PC-9 (cell line): ENCODE data around the gene PAOX. TPM values are rescaled to one million over a fixed set of nuclear protein-coding genes. Genes with fewer than 3 reads are reported as not detected.

ENCODE experiments used
- BruUV-seq: library from RNA; stranded (reverse); fragments of 400-500 nt; replicated peaks from 2 replicates; lab custom pipeline; 2021; lab: Mats Ljungman, UMichigan
- CTCF ChIA-PET: fragments of 300-600 bp; sonication (Branson Sonifier 250); formaldehyde crosslinking; loops from one replicate; lab custom pipeline; 2022; ENCODE audit warnings: antibody characterized with exemption; lab: Charles Lee
- POLR2A ChIA-PET: fragments of 300-600 bp; sonication (Branson Sonifier 250); formaldehyde crosslinking; loops from one replicate; lab custom pipeline; 2022; ENCODE audit warnings: antibody characterized with exemption; ENCODE audit not compliant: unreplicated experiment; lab: Charles Lee
- DNase-seq, 2 experiments: peaks; one replicate each; pipeline versions ENCODE4 v3.0.0 to v3.0.0-alpha.2; 2015 to 2022; ENCODE audit warnings: mixed read lengths in 1 of 2
- H2AFZ ChIP-seq: fragments of 200-600 bp; sonication (generic); 2 replicates; pipeline ENCODE4 v1.8.1; 2017; ENCODE audit warnings: antibody characterized with exemption
- H3F3A ChIP-seq: fragments of 200-600 bp; sonication (generic); 2 replicates; pipeline ENCODE4 v1.8.1; 2017; ENCODE audit warnings: antibody characterized with exemption, mild to moderate bottlenecking, low read depth; ENCODE audit not compliant: insufficient read depth
- H3K27ac ChIP-seq: fragments of 200-600 bp; sonication (generic); 2 replicates; pipeline ENCODE4 v1.6.1; 2016; ENCODE audit warnings: mixed run types
- H3K27me3 ChIP-seq: fragments of 200-600 bp; sonication (generic); 2 replicates; pipeline ENCODE4 v1.6.1; 2016; ENCODE audit warnings: low read depth, mixed run types; ENCODE audit not compliant: insufficient read depth
- H3K36me3 ChIP-seq: fragments of 200-600 bp; sonication (generic); 2 replicates; pipeline ENCODE4 v1.6.1; 2016; ENCODE audit warnings: low read depth, mixed run types
- H3K4me1 ChIP-seq: fragments of 200-600 bp; sonication (generic); replicated peaks from 2 replicates; pipeline ENCODE4 v1.6.1; 2016; ENCODE audit warnings: mixed run types; ENCODE audit not compliant: insufficient read depth
- H3K4me2 ChIP-seq: fragments of 200-600 bp; sonication (generic); 2 replicates; pipeline ENCODE4 v1.6.1; 2017; ENCODE audit warnings: mixed run types
- H3K4me3 ChIP-seq: fragments of 200-600 bp; sonication (generic); 2 replicates; pipeline ENCODE4 v1.6.1; 2016; ENCODE audit warnings: mixed run types
- H3K79me2 ChIP-seq: fragments of 200-600 bp; sonication (generic); 2 replicates; pipeline ENCODE4 v1.6.1; 2017; ENCODE audit warnings: low read depth, mixed run types
- H3K9me2 ChIP-seq: fragments of 200-600 bp; sonication (generic); 2 replicates; pipeline ENCODE4 v1.8.1; 2017; ENCODE audit warnings: mild to moderate bottlenecking; ENCODE audit not compliant: insufficient read depth
- H3K9me3 ChIP-seq: fragments of 200-600 bp; sonication (generic); 2 replicates; pipeline ENCODE4 v1.8.1; 2016; ENCODE audit warnings: low read depth; ENCODE audit not compliant: insufficient read depth
- H4K20me1 ChIP-seq: fragments of 200-600 bp; sonication (generic); 2 replicates; pipeline ENCODE4 v1.8.1; 2017; ENCODE audit not compliant: insufficient read depth
- EZH2 ChIP-seq: fragments of 200-600 bp; sonication (generic); IDR thresholded peaks from 2 replicates; pipeline ENCODE4 v1.8.0; 2017; ENCODE audit warnings: antibody characterized with exemption, low read depth
- intact Hi-C: fragments of 100-400 bp; cut with micrococcal nuclease; formaldehyde crosslinking; loops from one replicate; pipeline ENCODE4 v1.10.0; 2022; ENCODE audit not compliant: unreplicated experiment
- total RNA-seq: library from RNA; stranded (reverse); gene quantifications from 2 replicates; pipeline ENCODE4 v1.2.3, GENCODE V29; 2021
- TF ChIP-seq, protein P1 (sequence below): fragments of 200-600 bp; sonication (generic); conservative IDR thresholded peaks from 2 replicates; pipeline ENCODE4 v1.6.1; 2017; ENCODE audit warnings: mixed run types, antibody characterized with exemption, mild to moderate bottlenecking, moderate library complexity

The PAOX gene
- total RNA-seq, 1 experiment from 2014 or later = 5.7 TPM

DNA sequence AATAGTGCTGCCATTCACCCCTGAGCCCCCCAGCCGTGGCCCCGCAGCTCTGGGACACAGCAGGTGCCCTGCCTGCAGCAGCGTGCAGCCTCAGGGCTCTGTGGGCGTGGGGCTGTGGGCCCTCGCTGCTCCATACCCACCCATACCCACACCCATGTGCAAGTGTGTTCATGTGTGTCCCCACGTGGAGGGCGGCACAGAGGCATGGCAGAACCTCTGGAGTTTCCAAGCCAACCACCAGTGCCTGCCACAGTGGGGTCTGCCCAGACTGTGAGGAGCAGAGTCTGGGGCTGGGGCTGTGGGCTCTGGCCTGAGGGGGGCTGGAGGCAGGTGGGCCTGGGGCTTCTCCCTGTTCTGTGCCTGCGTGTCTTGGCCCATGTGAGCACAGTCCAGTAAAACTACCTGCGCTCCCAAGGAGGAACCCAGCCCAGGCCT, 29.5 kb upstream of the PAOX start:
- ChIA-PET POLR2A (no interaction called here), CTCF (no interaction called here)
- Histone ChIP-seq H3K79me2 (no peaks in the 10 kb centered on the region), H3K27ac (no peak overlapping the region), H2AFZ (no peak overlapping the region), H3K9me3 (no peaks in the 10 kb centered on the region), H3K36me3 (no peaks in the 10 kb centered on the region), H3F3A (no peaks in the 10 kb centered on the region), H3K4me2 (no peak overlapping the region), H3K4me1 (no peaks in the 10 kb centered on the region), H4K20me1 (no peaks in the 10 kb centered on the region), H3K27me3 (no peaks in the 10 kb centered on the region), H3K4me3 (no peak overlapping the region), H3K9me2 (no peaks in the 10 kb centered on the region)
- BruUV-seq = no TSS peak
- TF ChIP-seq, protein P1, sequence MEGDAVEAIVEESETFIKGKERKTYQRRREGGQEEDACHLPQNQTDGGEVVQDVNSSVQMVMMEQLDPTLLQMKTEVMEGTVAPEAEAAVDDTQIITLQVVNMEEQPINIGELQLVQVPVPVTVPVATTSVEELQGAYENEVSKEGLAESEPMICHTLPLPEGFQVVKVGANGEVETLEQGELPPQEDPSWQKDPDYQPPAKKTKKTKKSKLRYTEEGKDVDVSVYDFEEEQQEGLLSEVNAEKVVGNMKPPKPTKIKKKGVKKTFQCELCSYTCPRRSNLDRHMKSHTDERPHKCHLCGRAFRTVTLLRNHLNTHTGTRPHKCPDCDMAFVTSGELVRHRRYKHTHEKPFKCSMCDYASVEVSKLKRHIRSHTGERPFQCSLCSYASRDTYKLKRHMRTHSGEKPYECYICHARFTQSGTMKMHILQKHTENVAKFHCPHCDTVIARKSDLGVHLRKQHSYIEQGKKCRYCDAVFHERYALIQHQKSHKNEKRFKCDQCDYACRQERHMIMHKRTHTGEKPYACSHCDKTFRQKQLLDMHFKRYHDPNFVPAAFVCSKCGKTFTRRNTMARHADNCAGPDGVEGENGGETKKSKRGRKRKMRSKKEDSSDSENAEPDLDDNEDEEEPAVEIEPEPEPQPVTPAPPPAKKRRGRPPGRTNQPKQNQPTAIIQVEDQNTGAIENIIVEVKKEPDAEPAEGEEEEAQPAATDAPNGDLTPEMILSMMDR = no peak
- no peak for TF ChIP-seq EZH2
- DNase-seq = no peak
- intact Hi-C loops = no loop called here

- DNase-seq = no peak
- POLR2A ChIA-PET = no interaction called here
- Histone ChIP-seq H3K9me3 (no peaks in the 10 kb centered on the region), H3K27me3 (no peaks in the 10 kb centered on the region), H4K20me1 (no peaks in the 10 kb centered on the region), H3K27ac (no peak overlapping the region), H3K9me2 (no peaks in the 10 kb centered on the region), H3F3A (no peaks in the 10 kb centered on the region), H3K79me2 (no peaks in the 10 kb centered on the region), H3K4me2 (no peak overlapping the region), H3K4me3 (no peak overlapping the region), H2AFZ (no peak overlapping the region), H3K4me1 (no peaks in the 10 kb centered on the region), H3K36me3 (no peaks in the 10 kb centered on the region)
- BruUV-seq = no TSS peak
- intact Hi-C loops = no loop called here
- CTCF ChIA-PET = no interaction called here
- no peak for TF ChIP-seq EZH2
- TF ChIP-seq, protein P1 = no peak
These were observed 28.6 kb upstream of the PAOX start for GRCh38 chr10:133350283-133350949.

DNA sequence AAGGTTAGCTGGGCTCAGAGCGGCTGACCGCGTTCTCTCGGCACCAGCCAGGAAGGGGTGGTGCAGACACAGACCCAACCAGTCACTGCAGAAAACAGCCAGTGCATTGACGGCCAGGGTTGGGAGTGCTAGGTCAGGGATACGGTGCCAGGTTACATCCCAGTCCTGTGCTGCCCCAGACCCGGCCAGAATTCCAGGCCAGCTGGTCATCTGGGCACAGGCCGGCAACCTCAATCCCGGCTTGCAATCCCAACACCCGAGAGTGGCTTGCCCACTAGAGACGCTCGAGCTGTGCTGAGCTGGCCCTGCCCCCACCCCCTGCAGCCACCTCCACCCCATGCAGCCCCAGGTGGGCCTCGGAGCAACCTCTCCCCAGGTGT, 28.1 kb upstream of the PAOX start:
- H3K4me2 ChIP-seq = no peak overlapping the region
- no peaks in the 10 kb centered on the region for H3K79me2 ChIP-seq
- no peak overlapping the region for H2AFZ ChIP-seq
- intact Hi-C loops = no loop called here
- BruUV-seq = no TSS peak
- H3K9me2 ChIP-seq = no peaks in the 10 kb centered on the region
- CTCF ChIA-PET = no interaction called here
- no peaks in the 10 kb centered on the region for H3K9me3 ChIP-seq
- H3K27ac ChIP-seq = no peak overlapping the region
- no peaks in the 10 kb centered on the region for H3K27me3 ChIP-seq
- no peak for DNase-seq
- H3F3A ChIP-seq = no peaks in the 10 kb centered on the region
- H4K20me1 ChIP-seq = no peaks in the 10 kb centered on the region
- H3K4me3 ChIP-seq = no peak overlapping the region
- POLR2A ChIA-PET = no interaction called here
- no peaks in the 10 kb centered on the region for H3K4me1 ChIP-seq
- TF ChIP-seq, protein P1 = no peak
- TF ChIP-seq EZH2 = no peak
- no peaks in the 10 kb centered on the region for H3K36me3 ChIP-seq
